Suppressor macrophage (primary cell): Measurements from ENCODE around the gene OR52E2.

Experiments
- DNase-seq, 4 experiments: peaks; one replicate each; pipeline ENCODE4 v3.0.0-alpha.2; 2020 to 2022

OR52E2 gene

DNA sequence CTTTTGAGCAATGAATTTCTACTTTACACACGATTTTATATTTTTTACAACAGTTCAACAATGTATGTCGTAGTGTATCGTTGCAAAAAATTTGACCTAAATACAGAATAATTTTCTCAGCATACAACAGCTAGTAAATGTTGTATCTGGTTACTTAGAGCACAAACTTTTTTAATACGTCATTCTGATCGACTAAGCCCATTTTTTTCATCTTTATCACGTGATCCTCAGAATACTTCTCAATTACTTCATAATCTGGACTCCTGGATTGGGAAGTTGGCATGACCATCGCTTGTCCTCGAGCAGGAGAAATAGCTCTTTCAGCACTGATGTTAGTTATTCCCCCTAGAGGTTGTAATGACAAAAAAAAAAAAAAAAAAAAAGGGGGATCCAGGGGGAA lies 48.2 kb downstream of the OR52E2 start:
- no peak for DNase-seq
